HL-60 (cell line): ENCODE results near the gene LRRC3.

Source experiments
- POLR2AphosphoS5 ChIP-seq: IDR thresholded peaks from 2 replicates; pipeline ENCODE4 v1.6.1; 2012; ENCODE audit warnings: low read depth
- SPI1 ChIP-seq: IDR thresholded peaks from 2 replicates; pipeline ENCODE4 v1.6.1; 2012; ENCODE audit warnings: low read depth, mild to moderate bottlenecking, borderline replicate concordance
- TF ChIP-seq, protein P1 (sequence below): IDR thresholded peaks from 2 replicates; pipeline ENCODE4 v1.6.1; 2012; ENCODE audit warnings: low read depth; ENCODE audit not compliant: insufficient replicate concordance
- TF ChIP-seq, protein P2 (sequence below): IDR thresholded peaks from one replicate; pipeline ENCODE4 v1.5.1; 2011; ENCODE audit warnings: low read length, control low read depth, inconsistent platforms; ENCODE audit not compliant: insufficient read depth

DNA sequence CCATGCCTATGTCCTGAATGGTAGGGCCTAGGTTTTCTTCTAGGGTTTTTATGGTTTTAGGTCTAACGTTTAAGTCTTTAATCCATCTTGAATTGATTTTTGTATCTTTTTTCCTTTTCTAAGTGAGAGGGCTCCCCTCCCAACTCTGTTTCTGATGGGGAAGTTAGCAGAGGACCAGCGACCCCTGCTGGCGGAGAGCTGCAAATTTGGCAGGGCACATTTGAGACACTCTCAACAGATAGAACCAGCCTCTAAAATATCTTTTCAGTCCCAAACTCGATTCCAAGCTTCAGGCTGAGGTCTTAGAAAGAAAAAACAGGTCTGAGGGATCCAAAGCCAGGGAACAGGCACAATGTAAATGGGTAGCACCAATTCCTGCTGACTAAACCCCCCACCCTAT, 32.5 kb downstream of the LRRC3 start:
- TF ChIP-seq, protein P1, sequence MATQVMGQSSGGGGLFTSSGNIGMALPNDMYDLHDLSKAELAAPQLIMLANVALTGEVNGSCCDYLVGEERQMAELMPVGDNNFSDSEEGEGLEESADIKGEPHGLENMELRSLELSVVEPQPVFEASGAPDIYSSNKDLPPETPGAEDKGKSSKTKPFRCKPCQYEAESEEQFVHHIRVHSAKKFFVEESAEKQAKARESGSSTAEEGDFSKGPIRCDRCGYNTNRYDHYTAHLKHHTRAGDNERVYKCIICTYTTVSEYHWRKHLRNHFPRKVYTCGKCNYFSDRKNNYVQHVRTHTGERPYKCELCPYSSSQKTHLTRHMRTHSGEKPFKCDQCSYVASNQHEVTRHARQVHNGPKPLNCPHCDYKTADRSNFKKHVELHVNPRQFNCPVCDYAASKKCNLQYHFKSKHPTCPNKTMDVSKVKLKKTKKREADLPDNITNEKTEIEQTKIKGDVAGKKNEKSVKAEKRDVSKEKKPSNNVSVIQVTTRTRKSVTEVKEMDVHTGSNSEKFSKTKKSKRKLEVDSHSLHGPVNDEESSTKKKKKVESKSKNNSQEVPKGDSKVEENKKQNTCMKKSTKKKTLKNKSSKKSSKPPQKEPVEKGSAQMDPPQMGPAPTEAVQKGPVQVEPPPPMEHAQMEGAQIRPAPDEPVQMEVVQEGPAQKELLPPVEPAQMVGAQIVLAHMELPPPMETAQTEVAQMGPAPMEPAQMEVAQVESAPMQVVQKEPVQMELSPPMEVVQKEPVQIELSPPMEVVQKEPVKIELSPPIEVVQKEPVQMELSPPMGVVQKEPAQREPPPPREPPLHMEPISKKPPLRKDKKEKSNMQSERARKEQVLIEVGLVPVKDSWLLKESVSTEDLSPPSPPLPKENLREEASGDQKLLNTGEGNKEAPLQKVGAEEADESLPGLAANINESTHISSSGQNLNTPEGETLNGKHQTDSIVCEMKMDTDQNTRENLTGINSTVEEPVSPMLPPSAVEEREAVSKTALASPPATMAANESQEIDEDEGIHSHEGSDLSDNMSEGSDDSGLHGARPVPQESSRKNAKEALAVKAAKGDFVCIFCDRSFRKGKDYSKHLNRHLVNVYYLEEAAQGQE: no peak
- TF ChIP-seq POLR2AphosphoS5 (no peak), SPI1 (no peak)
- TF ChIP-seq, protein P2, sequence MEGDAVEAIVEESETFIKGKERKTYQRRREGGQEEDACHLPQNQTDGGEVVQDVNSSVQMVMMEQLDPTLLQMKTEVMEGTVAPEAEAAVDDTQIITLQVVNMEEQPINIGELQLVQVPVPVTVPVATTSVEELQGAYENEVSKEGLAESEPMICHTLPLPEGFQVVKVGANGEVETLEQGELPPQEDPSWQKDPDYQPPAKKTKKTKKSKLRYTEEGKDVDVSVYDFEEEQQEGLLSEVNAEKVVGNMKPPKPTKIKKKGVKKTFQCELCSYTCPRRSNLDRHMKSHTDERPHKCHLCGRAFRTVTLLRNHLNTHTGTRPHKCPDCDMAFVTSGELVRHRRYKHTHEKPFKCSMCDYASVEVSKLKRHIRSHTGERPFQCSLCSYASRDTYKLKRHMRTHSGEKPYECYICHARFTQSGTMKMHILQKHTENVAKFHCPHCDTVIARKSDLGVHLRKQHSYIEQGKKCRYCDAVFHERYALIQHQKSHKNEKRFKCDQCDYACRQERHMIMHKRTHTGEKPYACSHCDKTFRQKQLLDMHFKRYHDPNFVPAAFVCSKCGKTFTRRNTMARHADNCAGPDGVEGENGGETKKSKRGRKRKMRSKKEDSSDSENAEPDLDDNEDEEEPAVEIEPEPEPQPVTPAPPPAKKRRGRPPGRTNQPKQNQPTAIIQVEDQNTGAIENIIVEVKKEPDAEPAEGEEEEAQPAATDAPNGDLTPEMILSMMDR: peak; percentile 31
